ENCODE measurements around the gene ATP8B3.

The ATP8B3 gene

DNA sequence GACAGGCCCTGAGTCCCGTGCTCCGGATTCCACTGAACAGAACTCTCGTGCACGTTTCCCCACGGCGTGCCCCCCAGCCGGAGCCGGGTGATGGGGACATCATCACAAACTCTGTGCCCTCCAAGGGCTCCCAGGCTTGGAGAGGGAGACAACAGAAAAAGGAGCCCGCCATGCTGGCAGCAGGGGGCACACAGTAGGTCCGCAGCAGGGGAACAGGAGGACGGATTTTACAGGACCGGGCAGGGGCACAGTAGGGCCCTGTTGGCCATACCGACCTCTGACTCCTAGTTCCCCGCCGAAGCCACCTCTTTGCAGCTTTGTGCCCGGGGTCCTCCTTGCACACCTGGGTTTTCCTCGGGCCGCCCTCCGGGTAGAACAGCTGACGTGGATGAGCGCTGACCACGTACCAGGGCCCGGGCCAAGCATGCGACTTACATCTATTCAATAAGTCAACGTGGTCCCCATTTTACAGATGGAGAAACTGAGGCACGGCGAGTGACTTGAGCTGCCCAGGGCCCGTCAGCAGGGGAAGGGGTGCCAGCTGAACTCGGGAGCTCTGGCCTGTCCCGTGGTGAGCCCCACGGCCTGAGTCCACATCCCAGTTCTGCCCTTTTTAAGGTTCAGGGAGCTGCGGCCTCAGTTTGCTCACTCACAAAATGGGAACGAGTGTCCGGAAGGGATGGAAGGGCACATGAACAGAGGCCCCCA, 68.9 kb downstream of the ATP8B3 start:
- no peak for DNase-seq

DNA sequence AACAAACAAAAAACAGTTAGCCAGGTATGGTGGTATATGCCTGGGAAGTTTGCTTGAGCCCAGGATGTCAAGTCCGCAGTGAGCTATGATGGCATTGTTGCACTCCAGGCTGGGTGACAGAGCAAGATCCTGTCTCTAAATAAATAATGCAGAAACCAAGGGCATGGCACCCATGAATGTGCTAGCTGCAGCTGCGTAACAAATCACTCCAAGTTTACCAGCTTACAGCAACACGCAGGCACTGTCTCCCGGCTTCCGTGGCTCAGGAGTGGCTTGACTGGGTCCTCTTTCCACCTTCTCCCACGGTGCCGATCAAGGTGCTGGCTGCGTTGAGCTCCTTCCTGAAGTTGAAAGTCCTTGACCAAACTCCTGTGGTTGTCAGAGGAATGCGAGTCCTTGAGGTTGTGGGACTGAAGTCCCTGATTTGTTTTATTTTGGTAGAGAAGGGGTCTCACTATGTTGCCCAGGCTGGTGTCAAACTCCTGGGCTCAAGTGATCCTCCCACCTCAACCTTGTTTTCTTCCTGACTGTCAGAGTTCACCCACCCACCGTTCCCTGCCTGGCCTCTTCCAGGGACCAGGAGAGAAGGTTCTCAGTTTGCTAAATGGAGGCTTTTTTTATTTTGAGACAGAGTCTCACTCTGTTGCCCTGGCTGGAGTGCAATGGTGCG, 72.0 kb downstream of the ATP8B3 start:
- no peak for DNase-seq

DNA sequence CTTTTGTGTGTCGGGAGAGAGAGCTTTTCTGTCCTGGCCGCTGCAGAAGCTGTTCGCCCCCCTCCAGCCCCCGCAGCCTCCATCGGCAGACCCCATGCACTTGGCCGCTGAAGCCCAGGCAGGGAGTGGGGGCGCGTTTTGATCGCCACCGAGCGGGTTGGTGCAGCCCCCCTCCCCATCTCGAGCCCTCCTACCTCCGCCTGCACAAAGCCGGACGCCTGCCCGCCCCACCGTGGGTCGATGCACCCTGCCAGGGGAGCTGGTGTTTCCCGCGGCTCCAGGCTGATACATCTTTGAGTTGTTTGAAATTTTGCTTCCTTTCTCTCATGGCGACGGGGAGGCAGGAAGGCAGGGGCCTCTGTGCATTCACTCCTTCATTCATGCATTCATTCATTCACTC, 75.1 kb downstream of the ATP8B3 start:
- no peak for DNase-seq

DNA sequence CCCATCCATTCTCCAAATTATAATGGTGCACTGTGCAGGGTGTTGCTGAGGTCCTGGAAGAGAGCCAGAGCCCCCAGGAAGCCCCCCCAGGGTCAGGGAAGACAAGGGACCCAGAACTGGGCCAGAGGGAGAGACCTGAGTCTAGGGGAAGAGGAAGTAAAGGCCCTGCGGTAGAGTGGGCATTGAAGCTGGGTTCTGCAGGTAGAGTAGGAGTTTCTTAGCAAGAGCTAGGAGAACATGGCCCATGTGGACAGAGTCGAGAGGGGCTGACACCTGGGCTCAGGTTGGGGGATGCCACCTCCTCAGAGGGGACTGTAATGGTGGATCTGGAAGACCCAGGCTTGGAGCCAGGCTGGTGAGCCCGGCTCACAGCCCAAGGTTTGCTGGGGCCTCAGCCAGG, 75.8 kb downstream of the ATP8B3 start:
- no peak for DNase-seq

DNA sequence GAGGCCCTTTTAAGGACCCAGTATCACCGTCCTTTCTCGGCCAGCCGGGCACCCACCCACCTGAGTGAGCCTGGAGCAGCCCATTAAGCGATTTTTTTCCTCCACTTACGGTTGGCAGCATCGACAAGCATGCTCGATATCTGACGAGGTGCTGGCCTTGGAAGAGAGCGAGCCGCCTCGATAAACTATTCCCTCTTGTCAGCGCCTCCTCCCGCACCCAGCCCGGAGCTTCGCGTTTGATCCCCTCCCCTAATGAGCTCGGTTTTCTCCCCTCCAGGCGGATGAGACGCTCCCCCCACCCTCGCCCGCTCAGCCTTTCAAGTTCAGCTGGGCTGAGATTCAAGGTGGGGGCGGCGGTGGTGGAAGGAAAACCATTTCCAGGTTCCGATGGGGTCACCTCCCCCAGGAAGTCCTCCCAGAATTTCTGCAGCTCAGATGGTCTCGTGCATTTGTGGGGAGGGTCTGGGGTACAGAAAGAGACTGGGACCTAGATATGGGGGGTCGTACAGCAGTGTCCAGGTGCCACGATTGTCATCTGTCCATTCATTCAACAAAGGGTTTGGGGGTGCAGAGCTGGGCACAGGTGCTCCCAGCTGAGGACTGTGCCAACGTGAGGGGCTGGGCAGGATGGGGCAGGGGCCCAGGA, 77.6 kb downstream of the ATP8B3 start:
- no peak for DNase-seq

Measured in effector CD4-positive, alpha-beta T cell (primary cell).